Naive B cell (primary cell): ENCODE results near the gene HP. TPM values are rescaled to one million over a fixed set of nuclear protein-coding genes. Genes with fewer than 3 reads are reported as not detected.
A peak's percentile ranks its signal among the peaks of the same experiment; 100 is the strongest.
"Not testable (repeated sequence)": the region's sequence is repeated elsewhere in the genome, so short reads cannot be mapped to it uniquely, and the experiment has no call there.

Experiments
- ATAC-seq, 2 donors: fragments of 150-1000 bp; cut with Tn5 transposase; 2 replicates each; pipeline ENCODE4 v1.10.0; 2021; ENCODE audit warnings: low read depth in 2 of 2, mild to moderate bottlenecking in 2 of 2, moderate library complexity in 2 of 2
- DNase-seq: peaks from one replicate; pipeline ENCODE4 v3.0.0; 2022
- H3K27ac Mint-ChIP-seq, 6 donors: one replicate each; pipeline ENCODE4 v1.8.0; 2020 to 2022; ENCODE audit warnings: mild to moderate bottlenecking in 6 of 6, mixed read lengths in 6 of 6, moderate library complexity in 5 of 6, inconsistent platforms in 2 of 6
- H3K27me3 Mint-ChIP-seq, 3 donors: one replicate each; pipeline ENCODE4 v1.8.0; 2021 to 2022; ENCODE audit warnings: mixed read lengths in 3 of 3, mild to moderate bottlenecking in 1 of 3
- H3K36me3 Mint-ChIP-seq, 2 donors: one replicate each; pipeline ENCODE4 v1.8.0; 2020 to 2022; ENCODE audit warnings: mixed read lengths in 2 of 2, inconsistent platforms in 1 of 2, mild to moderate bottlenecking in 1 of 2
- H3K4me1 Mint-ChIP-seq, 3 donors: one replicate each; pipeline ENCODE4 v1.8.0; 2020 to 2022; ENCODE audit warnings: mixed read lengths in 3 of 3, inconsistent platforms in 1 of 3, mild to moderate bottlenecking in 1 of 3, moderate library complexity in 1 of 3
- H3K4me3 Mint-ChIP-seq, 8 donors: one replicate each; pipeline ENCODE4 v1.8.0; 2020 to 2022; ENCODE audit warnings: mild to moderate bottlenecking in 8 of 8, mixed read lengths in 8 of 8, moderate library complexity in 8 of 8, inconsistent platforms in 2 of 8
- H3K9me3 Mint-ChIP-seq, 7 donors: one replicate each; pipeline ENCODE4 v1.8.0; 2020 to 2022; ENCODE audit warnings: mixed read lengths in 7 of 7, mild to moderate bottlenecking in 5 of 7, inconsistent platforms in 2 of 7, moderate library complexity in 1 of 7
- polyA plus RNA-seq, 6 donors: library from polyadenylated mRNA; unstranded; fragments of 300-500 nt; fragmentation: Illumina TruSeq; gene quantifications; one replicate each; pipeline ENCODE4 v1.2.3, GENCODE V29; 2021; ENCODE audit warnings: low read depth in 6 of 6

Gene HP
- polyA plus RNA-seq, 6 donors from 2014 or later: 0.38 to 0.53 TPM; not detected in 4

GRCh38 chr16:72076991-72077706 is 22.8 kb downstream of the HP start:
- H3K9me3 Mint-ChIP-seq, DNase-seq, H3K36me3 Mint-ChIP-seq, H3K27me3 Mint-ChIP-seq, H3K4me1 Mint-ChIP-seq, ATAC-seq, H3K4me3 Mint-ChIP-seq, H3K27ac Mint-ChIP-seq: not testable (repeated sequence)

- DNase-seq: no peak
- no peak overlapping the region for H3K4me3 Mint-ChIP-seq
- H3K36me3 Mint-ChIP-seq: peaks cover 19 to 20% of the 10 kb centered on the region in 2 donors
- H3K9me3 Mint-ChIP-seq: peaks cover 0 to 11% (median 4%) of the 10 kb centered on the region in 7 donors
- peak overlapping the region in 1 of 6 donors; percentile 24 for H3K27ac Mint-ChIP-seq
- H3K27me3 Mint-ChIP-seq: no peaks in the 10 kb centered on the region
- H3K4me1 Mint-ChIP-seq: peaks cover 0 to 10% (median 7%) of the 10 kb centered on the region in 3 donors
- ATAC-seq: no peak
These were observed 29.6 kb downstream of the HP start for GRCh38 chr16:72083778-72084404.

- Mint-ChIP-seq H3K36me3 (peaks cover 19 to 24% of the 10 kb centered on the region in 2 donors), H3K27ac (no peak overlapping the region), H3K9me3 (peaks cover 0 to 11% (median 4%) of the 10 kb centered on the region in 7 donors), H3K4me1 (peaks cover 0 to 10% (median 10%) of the 10 kb centered on the region in 3 donors), H3K27me3 (no peaks in the 10 kb centered on the region), H3K4me3 (no peak overlapping the region)
- no peak for DNase-seq
- ATAC-seq: no peak
These were observed 30.1 kb downstream of the HP start for GRCh38 chr16:72084445-72084844.

- no peak for DNase-seq
- ATAC-seq: no peak
- Mint-ChIP-seq H3K36me3 (peaks cover 19 to 24% of the 10 kb centered on the region in 2 donors), H3K27me3 (no peaks in the 10 kb centered on the region), H3K4me1 (peaks cover 0 to 10% (median 10%) of the 10 kb centered on the region in 3 donors), H3K4me3 (peak overlapping the region in 1 of 8 donors; percentile 63), H3K9me3 (peaks cover 0 to 11% (median 4%) of the 10 kb centered on the region in 7 donors), H3K27ac (peak overlapping the region in 1 of 6 donors; percentile 47)
These were observed 30.7 kb downstream of the HP start for GRCh38 chr16:72085002-72085401.

GRCh38 chr16:72091217-72091616 is 36.9 kb downstream of the HP start:
- Mint-ChIP-seq H3K27ac (peak overlapping the region in 3 of 6 donors; percentile 12 to 99 (median 51)), H3K4me1 (peaks cover 50 to 59% (median 52%) of the 10 kb centered on the region in 3 donors)

GRCh38 chr16:72092832-72093447 is 38.6 kb downstream of the HP start:
- Mint-ChIP-seq H3K27ac (peak overlapping the region; percentile 98 to 100 (median 100)), H3K4me1 (peaks cover 52 to 72% (median 56%) of the 10 kb centered on the region in 3 donors), H3K36me3 (peaks cover 24 to 30% of the 10 kb centered on the region in 2 donors), H3K4me3 (peak overlapping the region; percentile 97 to 100 (median 99)), H3K27me3 (no peaks in the 10 kb centered on the region), H3K9me3 (no peaks in the 10 kb centered on the region)
- DNase-seq: no peak
- ATAC-seq: peak; percentile 31 to 37

More at GRCh38 chr16:72091217-72091616, 36.9 kb downstream of the HP start:
- ATAC-seq: no peak
- H3K27me3 Mint-ChIP-seq: no peaks in the 10 kb centered on the region
- no peak for DNase-seq
- no peaks in the 10 kb centered on the region for H3K9me3 Mint-ChIP-seq
- peak overlapping the region in 7 of 8 donors; percentile 37 to 98 (median 65) for H3K4me3 Mint-ChIP-seq
- H3K36me3 Mint-ChIP-seq: peaks cover 12 to 13% of the 10 kb centered on the region in 2 donors

- DNase-seq (peak; percentile 94), ATAC-seq (peak; percentile 93)
- no peaks in the 10 kb centered on the region for H3K27me3 Mint-ChIP-seq
- peaks cover 27 to 35% of the 10 kb centered on the region in 2 donors for H3K36me3 Mint-ChIP-seq
- H3K4me3 Mint-ChIP-seq: peak within 1 kb of the TSS; percentile 97 to 100 (median 99)
- H3K4me1 Mint-ChIP-seq: peaks cover 56 to 72% (median 59%) of the 10 kb centered on the region in 3 donors
- H3K9me3 Mint-ChIP-seq: no peaks in the 10 kb centered on the region
- H3K27ac Mint-ChIP-seq: peak within 1 kb of the TSS; percentile 98 to 100 (median 100)
These were observed 39.4 kb downstream of the HP start, which contains the start of the genes DHX38 and TXNL4B for GRCh38 chr16:72093448-72094265. TSS of gene DHX38 (plus strand) at chr16:72093847. CDS start at chr16:72096158, 2,311 bp downstream. TSS of gene TXNL4B (minus strand) at chr16:72093620. CDS start at chr16:72090749, 2,871 bp downstream.

- no peak for DNase-seq
- peaks cover 28 to 32% of the 10 kb centered on the region in 2 donors for H3K36me3 Mint-ChIP-seq
- H3K27me3 Mint-ChIP-seq: no peaks in the 10 kb centered on the region
- H3K4me1 Mint-ChIP-seq: peaks cover 55 to 72% (median 57%) of the 10 kb centered on the region in 3 donors
- no peaks in the 10 kb centered on the region for H3K9me3 Mint-ChIP-seq
- peak overlapping the region; percentile 97 to 100 (median 99) for H3K4me3 Mint-ChIP-seq
- no peak for ATAC-seq
- H3K27ac Mint-ChIP-seq: peak overlapping the region; percentile 98 to 100 (median 100)
These were observed 39.9 kb downstream of the HP start for GRCh38 chr16:72094266-72094610.

GRCh38 chr16:72098936-72099335 is 44.6 kb downstream of the HP start:
- Mint-ChIP-seq H3K27ac (peak overlapping the region in 1 of 6 donors; percentile 59), H3K9me3 (no peaks in the 10 kb centered on the region), H3K36me3 (peaks cover 39 to 65% of the 10 kb centered on the region in 2 donors), H3K4me1 (peaks cover 36 to 54% (median 44%) of the 10 kb centered on the region in 3 donors), H3K27me3 (no peaks in the 10 kb centered on the region), H3K4me3 (peak overlapping the region in 1 of 8 donors; percentile 31)
- DNase-seq: no peak
- ATAC-seq: no peak

GRCh38 chr16:72099377-72099818 is 45.1 kb downstream of the HP start:
- H3K27me3 Mint-ChIP-seq: no peaks in the 10 kb centered on the region
- peak overlapping the region in 1 of 6 donors; percentile 59 for H3K27ac Mint-ChIP-seq
- H3K36me3 Mint-ChIP-seq: peaks cover 39 to 65% of the 10 kb centered on the region in 2 donors
- DNase-seq (peak; percentile 54), ATAC-seq (peak; percentile 89 to 93)
- H3K4me3 Mint-ChIP-seq: peak overlapping the region in 1 of 8 donors; percentile 31
- no peaks in the 10 kb centered on the region for H3K9me3 Mint-ChIP-seq
- peaks cover 32 to 49% (median 40%) of the 10 kb centered on the region in 3 donors for H3K4me1 Mint-ChIP-seq

- ATAC-seq (no peak), DNase-seq (no peak)
- Mint-ChIP-seq H3K4me1 (peaks cover 17 to 32% (median 22%) of the 10 kb centered on the region in 3 donors), H3K36me3 (peaks cover 43 to 73% of the 10 kb centered on the region in 2 donors), H3K9me3 (no peaks in the 10 kb centered on the region), H3K4me3 (no peak overlapping the region), H3K27me3 (no peaks in the 10 kb centered on the region), H3K27ac (peak overlapping the region in 3 of 6 donors; percentile 24 to 88 (median 82))
These were observed 46.9 kb downstream of the HP start for GRCh38 chr16:72101195-72101594.

GRCh38 chr16:72104905-72105304 is 50.6 kb downstream of the HP start:
- Mint-ChIP-seq H3K4me3 (peak overlapping the region in 1 of 8 donors; percentile 5), H3K4me1 (peaks cover 8 to 19% (median 18%) of the 10 kb centered on the region in 3 donors), H3K27ac (peak overlapping the region in 1 of 6 donors; percentile 34), H3K36me3 (peaks cover 40 to 62% of the 10 kb centered on the region in 2 donors), H3K27me3 (no peaks in the 10 kb centered on the region), H3K9me3 (no peaks in the 10 kb centered on the region)
- DNase-seq (no peak), ATAC-seq (no peak)
